Ovary (tissue), 3 donors: Measurements from ENCODE around the gene FOS.

Experiments used
- EP300 ChIP-seq: sonication (generic); formaldehyde crosslinking; IDR thresholded peaks from one replicate; pipeline ENCODE4 v1.6.1; 2017; ENCODE audit warnings: antibody characterized with exemption
- TF ChIP-seq, protein P1 (sequence below), 3 donors: fragments of 450-650 bp in 2 of 3; fragments of 200-600 bp in 1 of 3; IDR thresholded peaks; one replicate each; pipeline versions ENCODE4 v1.5.1 to v1.8.0; 2016 to 2022; ENCODE audit warnings: antibody characterized with exemption in 3 of 3, mild to moderate bottlenecking in 1 of 3
- donor health status: DM: no; HTN: no; CAD: no.

DNA sequence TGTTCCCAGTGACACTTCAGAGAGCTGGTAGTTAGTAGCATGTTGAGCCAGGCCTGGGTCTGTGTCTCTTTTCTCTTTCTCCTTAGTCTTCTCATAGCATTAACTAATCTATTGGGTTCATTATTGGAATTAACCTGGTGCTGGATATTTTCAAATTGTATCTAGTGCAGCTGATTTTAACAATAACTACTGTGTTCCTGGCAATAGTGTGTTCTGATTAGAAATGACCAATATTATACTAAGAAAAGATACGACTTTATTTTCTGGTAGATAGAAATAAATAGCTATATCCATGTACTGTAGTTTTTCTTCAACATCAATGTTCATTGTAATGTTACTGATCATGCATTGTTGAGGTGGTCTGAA lies 3.0 kb downstream of the FOS start:
- TF ChIP-seq, protein P1, sequence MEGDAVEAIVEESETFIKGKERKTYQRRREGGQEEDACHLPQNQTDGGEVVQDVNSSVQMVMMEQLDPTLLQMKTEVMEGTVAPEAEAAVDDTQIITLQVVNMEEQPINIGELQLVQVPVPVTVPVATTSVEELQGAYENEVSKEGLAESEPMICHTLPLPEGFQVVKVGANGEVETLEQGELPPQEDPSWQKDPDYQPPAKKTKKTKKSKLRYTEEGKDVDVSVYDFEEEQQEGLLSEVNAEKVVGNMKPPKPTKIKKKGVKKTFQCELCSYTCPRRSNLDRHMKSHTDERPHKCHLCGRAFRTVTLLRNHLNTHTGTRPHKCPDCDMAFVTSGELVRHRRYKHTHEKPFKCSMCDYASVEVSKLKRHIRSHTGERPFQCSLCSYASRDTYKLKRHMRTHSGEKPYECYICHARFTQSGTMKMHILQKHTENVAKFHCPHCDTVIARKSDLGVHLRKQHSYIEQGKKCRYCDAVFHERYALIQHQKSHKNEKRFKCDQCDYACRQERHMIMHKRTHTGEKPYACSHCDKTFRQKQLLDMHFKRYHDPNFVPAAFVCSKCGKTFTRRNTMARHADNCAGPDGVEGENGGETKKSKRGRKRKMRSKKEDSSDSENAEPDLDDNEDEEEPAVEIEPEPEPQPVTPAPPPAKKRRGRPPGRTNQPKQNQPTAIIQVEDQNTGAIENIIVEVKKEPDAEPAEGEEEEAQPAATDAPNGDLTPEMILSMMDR (IDR thresholded peaks at IDR 0.05), result no peak
- TF ChIP-seq EP300, result no peak
